BLaER1 (cell line): ENCODE measurements around the gene TIMM22.
A peak's percentile ranks its signal among the peaks of the same experiment; 100 is the strongest.

Source experiments
- H3K27ac ChIP-seq: shearing (Covaris generic); formaldehyde crosslinking; 2 replicates; pipeline ENCODE4 v1.8.1; 2022
- H3K27me3 ChIP-seq: shearing (Covaris generic); formaldehyde crosslinking; 2 replicates; pipeline ENCODE4 v1.8.1; 2022
- H3K36me3 ChIP-seq: shearing (Covaris generic); formaldehyde crosslinking; 2 replicates; pipeline ENCODE4 v1.8.1; 2022
- H3K4me1 ChIP-seq: shearing (Covaris generic); formaldehyde crosslinking; 2 replicates; pipeline ENCODE4 v1.8.1; 2022
- H3K4me2 ChIP-seq: shearing (Covaris generic); formaldehyde crosslinking; 2 replicates; pipeline ENCODE4 v1.8.1; 2022
- H3K4me3 ChIP-seq: shearing (Covaris generic); formaldehyde crosslinking; 2 replicates; pipeline ENCODE4 v1.8.1; 2022
- H3K9ac ChIP-seq: shearing (Covaris generic); formaldehyde crosslinking; 2 replicates; pipeline ENCODE4 v1.8.1; 2022
- H3K9me3 ChIP-seq: shearing (Covaris generic); formaldehyde crosslinking; 2 replicates; pipeline ENCODE4 v1.8.1; 2022
- H4K20me1 ChIP-seq: shearing (Covaris generic); formaldehyde crosslinking; 2 replicates; pipeline ENCODE4 v1.8.1; 2022
- Cebpa-rat ChIP-seq: shearing (Covaris generic); IDR thresholded peaks from 2 replicates; pipeline ENCODE4 v1.8.1; 2022

TIMM22 gene

GRCh38 chr17:1049446-1050225, 52.7 kb downstream of the TIMM22 start:
- no peak overlapping the region for H3K27ac ChIP-seq
- H3K4me3 ChIP-seq = no peak overlapping the region
- peaks cover 48% of the 10 kb centered on the region for H3K36me3 ChIP-seq
- no peak overlapping the region for H3K4me2 ChIP-seq
- no peak overlapping the region for H3K9ac ChIP-seq
- no peak for TF ChIP-seq Cebpa-rat
- H4K20me1 ChIP-seq = peaks cover 7% of the 10 kb centered on the region; the same call in 1 of the 2 replicates
- peaks cover 36% of the 10 kb centered on the region for H3K4me1 ChIP-seq
- no peaks in the 10 kb centered on the region for H3K9me3 ChIP-seq
- no peaks in the 10 kb centered on the region for H3K27me3 ChIP-seq

GRCh38 chr17:1050246-1050995, 53.5 kb downstream of the TIMM22 start:
- no peaks in the 10 kb centered on the region for H3K27me3 ChIP-seq
- H3K9me3 ChIP-seq = no peaks in the 10 kb centered on the region
- peaks cover 54% of the 10 kb centered on the region for H3K36me3 ChIP-seq
- H3K4me3 ChIP-seq = no peak overlapping the region
- H4K20me1 ChIP-seq = peaks cover 7% of the 10 kb centered on the region; the same call in 1 of the 2 replicates
- peak overlapping the region; percentile 70 for H3K4me2 ChIP-seq
- TF ChIP-seq Cebpa-rat = no peak
- H3K4me1 ChIP-seq = peaks cover 36% of the 10 kb centered on the region
- H3K9ac ChIP-seq = no peak overlapping the region
- no peak overlapping the region for H3K27ac ChIP-seq

GRCh38 chr17:1050996-1051925, 54.3 kb downstream of the TIMM22 start:
- Histone ChIP-seq H3K9ac (no peak overlapping the region), H3K36me3 (peaks cover 57% of the 10 kb centered on the region), H4K20me1 (peaks cover 8% of the 10 kb centered on the region; the same call in 1 of the 2 replicates), H3K9me3 (no peaks in the 10 kb centered on the region), H3K4me1 (peaks cover 41% of the 10 kb centered on the region), H3K27ac (no peak overlapping the region), H3K4me3 (no peak overlapping the region), H3K4me2 (peak overlapping the region; percentile 70), H3K27me3 (no peaks in the 10 kb centered on the region)
- no peak for TF ChIP-seq Cebpa-rat
